ENCODE measurements around the gene HDGFL2.

HDGFL2 gene

GRCh38 chr19:4445963-4446703 lies 26.0 kb upstream of the HDGFL2 start:
- no peak for DNase-seq (ENCODE audit: low read depth)

- DNase-seq (ENCODE audit: low read depth) = no peak
Observed at GRCh38 chr19:4446704-4447200, 25.3 kb upstream of the HDGFL2 start.

GRCh38 chr19:4447327-4448146 lies 24.6 kb upstream of the HDGFL2 start:
- no peak for DNase-seq (ENCODE audit: low read depth)

GRCh38 chr19:4448147-4448985 lies 23.7 kb upstream of the HDGFL2 start:
- DNase-seq (ENCODE audit: low read depth) = no peak

GRCh38 chr19:4449022-4449638 lies 23.0 kb upstream of the HDGFL2 start:
- no peak for DNase-seq (ENCODE audit: low read depth)

- DNase-seq (ENCODE audit: low read depth) = no peak
Observed at GRCh38 chr19:4449639-4450028, 22.5 kb upstream of the HDGFL2 start.

GRCh38 chr19:4452230-4452990 lies 19.7 kb upstream of the HDGFL2 start:
- no peak for DNase-seq (ENCODE audit: low read depth)

- DNase-seq (ENCODE audit: low read depth) = no peak
Observed at GRCh38 chr19:4453232-4454179, 18.6 kb upstream of the HDGFL2 start.

- DNase-seq (ENCODE audit: low read depth) = peak; percentile 82
Observed at GRCh38 chr19:4454747-4455718, 17.1 kb upstream of the HDGFL2 start.

- peak; percentile 76 for DNase-seq (ENCODE audit: low read depth)
Observed at GRCh38 chr19:4455719-4456475, 16.2 kb upstream of the HDGFL2 start.

GRCh38 chr19:4456476-4456842 lies 15.6 kb upstream of the HDGFL2 start:
- DNase-seq (ENCODE audit: low read depth) = peak; percentile 86

GRCh38 chr19:4456843-4457653 lies 15.0 kb upstream of the HDGFL2 start:
- peak; percentile 75 for DNase-seq (ENCODE audit: low read depth)

GRCh38 chr19:4457654-4458395 lies 14.3 kb upstream of the HDGFL2 start, which contains the start of gene UBXN6:
UBXN6 (minus strand) TSS chr19:4457794; CDS start chr19:4457697, 97 bp downstream.
- peak; percentile 97 for DNase-seq (ENCODE audit: low read depth)

GRCh38 chr19:4464815-4465581 lies 7.1 kb upstream of the HDGFL2 start:
- no peak for DNase-seq (ENCODE audit: low read depth)

GRCh38 chr19:4467835-4468234 lies 4.3 kb upstream of the HDGFL2 start:
- no peak for DNase-seq (ENCODE audit: low read depth)

Data from EH (cell line).